RWPE2 (cell line): ENCODE results near the gene MYADML2.
"Not testable (repeated sequence)": the region's sequence is repeated elsewhere in the genome, so short reads cannot be mapped to it uniquely, and the experiment has no call there.

Source experiments
- ATAC-seq: fragments of 200-7000 bp; cut with Tn5 transposase; 3 replicates; pipeline ENCODE4 v1.9.1; 2021; ENCODE audit warnings: low read depth
- DNase-seq: peaks from one replicate; pipeline ENCODE4 v3.0.0-alpha.2; 2020; ENCODE audit warnings: low spot score
- H3K27ac ChIP-seq: fragments of 450-650 bp; 2 replicates; pipeline ENCODE4 v1.5.1; 2017; ENCODE audit warnings: mild to moderate bottlenecking; ENCODE audit not compliant: poor library complexity, severe bottlenecking
- H3K27me3 ChIP-seq: fragments of 250-450 bp; sonication (Bioruptor Pico); 2 replicates; pipeline ENCODE4 v1.5.1; 2021; ENCODE audit warnings: mild to moderate bottlenecking, moderate library complexity; ENCODE audit not compliant: insufficient read depth, poor library complexity, severe bottlenecking
- H3K36me3 ChIP-seq: fragments of 250-450 bp; sonication (Bioruptor Pico); 2 replicates; pipeline ENCODE4 v1.5.1; 2020; ENCODE audit warnings: low read depth, mild to moderate bottlenecking, moderate library complexity
- H3K4me1 ChIP-seq: fragments of 250-450 bp; sonication (Bioruptor Pico); 2 replicates; pipeline ENCODE4 v1.5.1; 2021; ENCODE audit warnings: mild to moderate bottlenecking, moderate library complexity; ENCODE audit not compliant: insufficient read depth, poor library complexity, severe bottlenecking
- H3K4me3 ChIP-seq: fragments of 250-450 bp; sonication (Bioruptor Pico); 2 replicates; pipeline ENCODE4 v1.5.1; 2021; ENCODE audit warnings: mild to moderate bottlenecking, moderate library complexity; ENCODE audit not compliant: severe bottlenecking
- H3K9me3 ChIP-seq: fragments of 250-450 bp; sonication (Bioruptor Pico); 2 replicates; pipeline ENCODE4 v1.5.1; 2021; ENCODE audit warnings: mild to moderate bottlenecking, moderate library complexity; ENCODE audit not compliant: severe bottlenecking
- TF ChIP-seq, protein P1 (sequence below): fragments of 450-650 bp; IDR thresholded peaks from one replicate; pipeline ENCODE4 v1.5.1; 2017; ENCODE audit warnings: mild to moderate bottlenecking, moderate library complexity; ENCODE audit not compliant: poor library complexity, severe bottlenecking

Gene MYADML2

DNA sequence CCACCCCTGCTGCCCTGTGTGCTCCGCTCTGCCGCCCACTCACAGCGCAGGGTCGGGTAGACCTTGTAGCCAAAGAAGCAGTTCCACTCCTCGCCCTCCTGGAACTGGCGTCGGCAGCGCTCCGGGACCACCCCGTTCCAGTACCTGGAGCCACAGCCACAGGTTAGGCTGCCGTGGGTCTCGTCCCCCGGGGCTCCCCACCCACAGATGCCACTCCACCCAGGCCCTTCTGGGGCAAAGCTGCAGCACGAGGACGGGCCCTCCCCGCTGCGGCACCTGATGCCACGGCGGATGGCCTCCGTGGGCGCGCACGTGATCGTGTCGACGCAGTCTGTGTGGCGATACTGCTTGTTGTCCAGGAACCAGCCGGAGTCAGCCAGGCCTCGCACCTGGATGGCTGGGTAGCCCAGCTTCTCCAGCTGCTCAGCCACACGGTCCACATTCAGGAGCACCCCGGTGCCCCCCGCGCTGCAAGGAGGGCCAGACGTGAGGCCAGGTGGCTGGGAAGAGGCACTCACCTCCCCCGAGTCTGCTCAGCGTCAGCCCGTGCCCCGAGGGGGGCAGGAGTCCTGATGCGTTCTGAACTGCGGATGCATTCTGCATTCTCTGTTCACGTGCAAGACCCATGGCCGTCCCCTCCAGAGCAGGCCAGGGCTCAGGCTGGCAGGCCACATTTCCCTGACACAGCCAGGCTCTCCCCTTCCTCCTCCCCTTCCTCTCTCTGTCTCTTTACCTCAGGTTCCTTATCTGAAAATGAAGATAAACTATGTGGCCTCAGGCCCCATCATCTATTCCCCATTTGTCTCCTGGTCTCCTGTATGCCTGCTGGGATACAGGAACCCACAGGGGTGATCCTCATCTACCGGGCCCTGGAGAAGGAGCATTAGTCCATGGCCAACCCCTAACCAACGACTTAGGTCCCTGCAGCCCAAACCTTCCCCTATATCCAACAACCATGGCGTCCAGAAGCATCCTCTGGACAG lies 9.9 kb upstream of the MYADML2 start:
- Histone ChIP-seq H3K27me3 (peaks cover 28% of the 10 kb centered on the region), H3K4me3 (no peak overlapping the region), H3K4me1 (no peaks in the 10 kb centered on the region), H3K9me3 (no peaks in the 10 kb centered on the region), H3K36me3 (no peaks in the 10 kb centered on the region), H3K27ac (no peak overlapping the region)
- ATAC-seq: no peak
- DNase-seq: peak; percentile 63
- TF ChIP-seq, protein P1, sequence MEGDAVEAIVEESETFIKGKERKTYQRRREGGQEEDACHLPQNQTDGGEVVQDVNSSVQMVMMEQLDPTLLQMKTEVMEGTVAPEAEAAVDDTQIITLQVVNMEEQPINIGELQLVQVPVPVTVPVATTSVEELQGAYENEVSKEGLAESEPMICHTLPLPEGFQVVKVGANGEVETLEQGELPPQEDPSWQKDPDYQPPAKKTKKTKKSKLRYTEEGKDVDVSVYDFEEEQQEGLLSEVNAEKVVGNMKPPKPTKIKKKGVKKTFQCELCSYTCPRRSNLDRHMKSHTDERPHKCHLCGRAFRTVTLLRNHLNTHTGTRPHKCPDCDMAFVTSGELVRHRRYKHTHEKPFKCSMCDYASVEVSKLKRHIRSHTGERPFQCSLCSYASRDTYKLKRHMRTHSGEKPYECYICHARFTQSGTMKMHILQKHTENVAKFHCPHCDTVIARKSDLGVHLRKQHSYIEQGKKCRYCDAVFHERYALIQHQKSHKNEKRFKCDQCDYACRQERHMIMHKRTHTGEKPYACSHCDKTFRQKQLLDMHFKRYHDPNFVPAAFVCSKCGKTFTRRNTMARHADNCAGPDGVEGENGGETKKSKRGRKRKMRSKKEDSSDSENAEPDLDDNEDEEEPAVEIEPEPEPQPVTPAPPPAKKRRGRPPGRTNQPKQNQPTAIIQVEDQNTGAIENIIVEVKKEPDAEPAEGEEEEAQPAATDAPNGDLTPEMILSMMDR: no peak

DNA sequence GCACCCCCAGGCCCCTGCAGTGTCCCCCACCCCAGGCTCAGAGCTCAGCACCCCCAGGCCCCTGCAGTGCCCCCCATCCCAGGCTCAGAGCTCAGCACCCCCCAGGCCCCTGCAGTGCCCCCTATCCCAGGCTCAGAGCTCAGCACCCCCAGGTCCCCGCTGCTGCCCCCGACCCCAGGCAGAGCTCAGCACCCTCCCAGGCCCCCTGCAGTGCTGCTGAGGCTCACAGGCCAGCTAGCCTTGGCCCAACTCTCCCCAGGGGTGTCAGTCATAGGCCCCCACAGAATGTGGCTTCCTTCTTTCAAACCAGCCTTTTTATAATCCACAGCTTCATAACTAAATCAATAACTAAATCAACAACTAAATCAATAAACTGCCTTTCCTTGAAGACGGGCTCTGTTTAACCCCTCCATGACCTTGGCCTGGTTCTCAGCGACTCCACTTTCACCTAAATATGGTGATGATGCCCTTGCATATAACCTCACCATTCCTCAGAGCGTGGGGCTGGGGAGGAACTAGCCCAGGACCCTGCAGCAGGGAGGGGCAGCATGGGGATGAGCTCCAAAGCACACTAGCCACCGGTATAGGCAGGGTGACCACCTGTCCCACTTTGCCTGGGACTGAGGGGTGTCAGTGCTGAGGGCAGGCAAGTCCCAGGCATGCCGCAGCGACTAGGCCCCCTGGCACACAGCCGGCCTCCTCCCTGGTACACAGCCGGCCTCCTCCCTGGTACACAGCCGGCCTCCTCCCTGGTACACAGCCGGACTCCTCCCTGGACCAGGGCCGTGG lies 8.9 kb upstream of the MYADML2 start:
- Histone ChIP-seq H3K27ac (no peak overlapping the region), H3K36me3 (no peaks in the 10 kb centered on the region), H3K9me3 (no peaks in the 10 kb centered on the region), H3K27me3 (peaks cover 24% of the 10 kb centered on the region), H3K4me3 (no peak overlapping the region), H3K4me1 (no peaks in the 10 kb centered on the region)
- TF ChIP-seq, protein P1: no peak
- DNase-seq: no peak
- no peak for ATAC-seq

DNA sequence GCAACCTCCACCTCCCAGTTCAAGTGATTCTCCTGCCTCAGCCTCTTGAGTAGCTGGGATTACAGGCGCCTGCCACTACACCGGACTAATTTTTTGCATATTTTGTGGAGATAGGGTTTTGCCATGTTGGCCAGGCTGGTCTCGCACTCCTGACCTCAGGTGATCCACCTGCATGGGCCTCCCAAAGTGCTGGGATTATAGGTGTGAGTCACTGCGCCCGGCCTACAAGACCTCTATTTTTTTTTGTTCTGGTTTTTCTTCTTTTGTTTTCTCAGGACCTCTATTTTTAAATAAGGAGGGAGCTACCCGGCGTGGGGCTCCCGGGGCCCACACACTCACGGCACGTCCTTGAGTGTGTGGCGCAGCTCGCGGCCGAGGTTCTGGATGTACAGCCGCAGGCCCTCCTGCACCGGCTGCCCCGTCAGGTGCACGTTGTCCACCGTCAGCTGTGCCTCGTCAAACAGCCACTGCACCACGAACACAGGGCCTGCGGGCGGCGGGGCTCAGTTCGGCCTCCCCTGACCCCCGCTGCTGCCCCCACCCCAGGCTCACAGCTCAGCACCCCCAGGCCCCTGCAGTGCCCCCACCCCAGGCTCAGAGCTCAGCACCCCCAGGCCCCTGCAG lies 8.1 kb upstream of the MYADML2 start:
- Histone ChIP-seq H3K36me3 (no peaks in the 10 kb centered on the region), H3K9me3 (no peaks in the 10 kb centered on the region), H3K4me3 (no peak overlapping the region), H3K4me1 (no peaks in the 10 kb centered on the region), H3K27ac (no peak overlapping the region), H3K27me3 (peaks cover 19% of the 10 kb centered on the region)
- TF ChIP-seq, protein P1: no peak
- ATAC-seq (no peak), DNase-seq (peak; percentile 68)

- H3K4me1 ChIP-seq: no peaks in the 10 kb centered on the region
- TF ChIP-seq, protein P1: no peak
- no peak overlapping the region for H3K27ac ChIP-seq
These were observed 7.4 kb upstream of the MYADML2 start for GRCh38 chr17:81954131-81955057.

GRCh38 chr17:81953443-81953842 lies 6.4 kb upstream of the MYADML2 start:
- not testable (repeated sequence) for H3K4me3 ChIP-seq, H3K36me3 ChIP-seq, H3K27ac ChIP-seq, DNase-seq, H3K27me3 ChIP-seq, H3K9me3 ChIP-seq, H3K4me1 ChIP-seq, ATAC-seq

More at GRCh38 chr17:81954131-81955057, 7.4 kb upstream of the MYADML2 start:
- Histone ChIP-seq H3K27me3 (peaks cover 14% of the 10 kb centered on the region), H3K4me3 (no peak overlapping the region), H3K36me3 (no peaks in the 10 kb centered on the region), H3K9me3 (no peaks in the 10 kb centered on the region)
- DNase-seq (peak; percentile 61), ATAC-seq (no peak)
